LNCAP (cell line): ENCODE data around the gene RPL37A.

Experiments used
- TF ChIP-seq, protein P1 (sequence below): fragments of 450-650 bp; IDR thresholded peaks from 2 replicates; pipeline ENCODE4 v1.5.1; 2017; ENCODE audit warnings: mild to moderate bottlenecking

The RPL37A gene

DNA sequence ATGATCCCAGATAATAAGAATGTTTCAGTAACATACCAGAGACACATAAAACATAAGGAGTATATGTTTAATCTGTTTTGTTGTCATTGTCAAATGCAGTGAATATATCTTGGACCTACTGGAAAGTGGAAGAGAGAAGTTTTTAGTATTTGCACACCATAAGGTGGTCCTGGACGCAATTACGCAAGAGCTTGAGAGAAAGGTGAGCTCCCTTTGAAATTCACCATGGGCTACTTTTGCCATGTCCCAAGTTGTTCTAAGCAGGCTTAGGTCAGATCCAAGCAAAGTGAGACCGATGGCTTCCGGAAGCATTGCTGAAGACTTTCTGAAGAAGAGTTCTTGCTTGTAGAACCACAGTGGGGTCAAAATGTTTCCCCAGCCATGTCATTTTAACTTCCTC lies 30.8 kb upstream of the RPL37A start:
- TF ChIP-seq, protein P1, sequence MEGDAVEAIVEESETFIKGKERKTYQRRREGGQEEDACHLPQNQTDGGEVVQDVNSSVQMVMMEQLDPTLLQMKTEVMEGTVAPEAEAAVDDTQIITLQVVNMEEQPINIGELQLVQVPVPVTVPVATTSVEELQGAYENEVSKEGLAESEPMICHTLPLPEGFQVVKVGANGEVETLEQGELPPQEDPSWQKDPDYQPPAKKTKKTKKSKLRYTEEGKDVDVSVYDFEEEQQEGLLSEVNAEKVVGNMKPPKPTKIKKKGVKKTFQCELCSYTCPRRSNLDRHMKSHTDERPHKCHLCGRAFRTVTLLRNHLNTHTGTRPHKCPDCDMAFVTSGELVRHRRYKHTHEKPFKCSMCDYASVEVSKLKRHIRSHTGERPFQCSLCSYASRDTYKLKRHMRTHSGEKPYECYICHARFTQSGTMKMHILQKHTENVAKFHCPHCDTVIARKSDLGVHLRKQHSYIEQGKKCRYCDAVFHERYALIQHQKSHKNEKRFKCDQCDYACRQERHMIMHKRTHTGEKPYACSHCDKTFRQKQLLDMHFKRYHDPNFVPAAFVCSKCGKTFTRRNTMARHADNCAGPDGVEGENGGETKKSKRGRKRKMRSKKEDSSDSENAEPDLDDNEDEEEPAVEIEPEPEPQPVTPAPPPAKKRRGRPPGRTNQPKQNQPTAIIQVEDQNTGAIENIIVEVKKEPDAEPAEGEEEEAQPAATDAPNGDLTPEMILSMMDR = no peak

DNA sequence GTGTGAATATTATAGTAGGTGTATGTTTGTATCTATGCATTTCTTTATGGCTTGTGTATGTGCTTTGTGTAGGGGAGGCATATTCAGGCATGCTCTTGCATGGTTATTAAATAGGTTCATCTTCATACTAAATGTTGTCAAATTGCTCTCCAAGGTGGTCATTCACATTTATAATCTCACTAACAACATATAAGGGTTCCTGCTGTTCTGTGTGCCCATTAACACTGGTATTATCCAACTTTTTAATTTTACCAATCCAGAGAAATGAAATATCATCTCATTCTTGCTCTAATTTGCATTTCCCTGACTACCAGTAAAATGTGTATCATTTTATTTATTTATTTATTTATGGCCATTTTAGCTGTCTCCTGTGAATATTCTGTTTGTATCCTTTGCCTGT lies 29.0 kb upstream of the RPL37A start:
- TF ChIP-seq, protein P1 = no peak

DNA sequence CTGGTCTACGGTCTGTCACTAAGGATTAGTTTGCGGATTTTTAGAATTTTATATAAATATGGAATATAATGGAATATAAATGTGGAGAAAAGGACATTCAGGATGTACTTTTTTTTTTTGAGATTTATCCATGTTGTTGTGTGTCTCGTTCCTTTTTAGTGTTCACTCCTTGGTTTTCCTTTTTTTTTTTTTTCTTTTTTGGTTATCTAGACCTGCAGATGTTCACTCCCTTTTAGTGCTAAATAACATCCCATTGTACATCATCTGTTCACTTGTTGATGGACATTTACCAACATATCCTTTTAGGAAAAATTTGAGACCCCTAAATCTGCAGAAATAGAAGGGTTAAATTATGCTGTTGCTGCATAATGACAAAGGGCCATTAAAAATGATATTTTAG lies 25.5 kb upstream of the RPL37A start:
- TF ChIP-seq, protein P1 = no peak

DNA sequence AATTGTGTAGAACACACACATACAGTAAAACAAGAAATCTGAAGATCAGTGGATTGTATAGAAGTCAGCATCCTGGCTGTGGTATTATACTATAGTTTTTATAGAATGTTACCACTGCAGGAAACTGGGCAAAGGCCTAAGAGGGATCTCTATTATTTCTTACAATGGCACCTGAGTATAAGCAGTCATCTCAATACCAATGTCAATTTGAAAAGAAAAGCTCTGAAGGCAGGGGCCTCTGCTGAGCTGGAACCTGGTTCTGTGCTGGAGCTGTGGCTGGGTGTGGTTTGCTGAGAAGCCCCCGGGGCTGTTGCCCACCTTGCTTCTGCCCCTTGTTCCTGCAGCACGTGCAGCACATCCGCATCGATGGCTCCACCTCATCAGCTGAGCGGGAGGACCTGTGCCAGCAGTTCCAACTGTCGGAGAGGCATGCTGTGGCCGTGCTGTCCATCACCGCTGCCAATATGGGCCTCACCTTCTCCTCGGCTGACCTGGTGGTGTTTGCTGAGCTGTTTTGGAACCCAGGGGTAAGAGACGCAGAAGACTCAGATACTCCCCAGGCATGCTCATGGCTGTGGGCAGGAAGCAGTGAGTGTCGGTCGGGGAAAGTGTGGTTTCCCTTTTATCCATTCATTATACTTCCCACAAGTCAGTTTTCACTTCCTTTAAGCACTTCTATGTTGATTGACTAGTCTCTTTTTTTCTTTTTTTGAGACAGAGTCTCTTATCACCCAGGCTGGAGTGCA lies 23.5 kb upstream of the RPL37A start:
- TF ChIP-seq, protein P1 = no peak

DNA sequence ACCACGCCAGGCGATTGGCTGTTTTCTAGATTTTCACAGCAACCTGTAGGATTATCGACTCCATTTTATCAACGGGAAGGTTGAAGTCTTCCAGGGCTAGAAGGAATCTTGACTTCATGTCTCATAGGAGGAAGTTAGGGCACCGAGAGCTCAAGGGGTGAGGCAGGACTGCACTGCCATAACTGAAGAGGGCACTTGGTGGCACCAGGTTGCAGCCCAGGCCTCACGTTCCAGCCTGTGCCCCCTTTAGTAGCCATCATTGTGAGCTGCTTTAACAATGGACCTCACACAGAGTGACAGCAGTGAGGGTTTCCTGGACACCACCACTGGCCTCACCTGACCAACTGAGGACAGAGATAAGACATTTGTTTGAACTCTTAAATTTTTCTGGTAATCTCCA lies 22.9 kb upstream of the RPL37A start:
- TF ChIP-seq, protein P1 = no peak

DNA sequence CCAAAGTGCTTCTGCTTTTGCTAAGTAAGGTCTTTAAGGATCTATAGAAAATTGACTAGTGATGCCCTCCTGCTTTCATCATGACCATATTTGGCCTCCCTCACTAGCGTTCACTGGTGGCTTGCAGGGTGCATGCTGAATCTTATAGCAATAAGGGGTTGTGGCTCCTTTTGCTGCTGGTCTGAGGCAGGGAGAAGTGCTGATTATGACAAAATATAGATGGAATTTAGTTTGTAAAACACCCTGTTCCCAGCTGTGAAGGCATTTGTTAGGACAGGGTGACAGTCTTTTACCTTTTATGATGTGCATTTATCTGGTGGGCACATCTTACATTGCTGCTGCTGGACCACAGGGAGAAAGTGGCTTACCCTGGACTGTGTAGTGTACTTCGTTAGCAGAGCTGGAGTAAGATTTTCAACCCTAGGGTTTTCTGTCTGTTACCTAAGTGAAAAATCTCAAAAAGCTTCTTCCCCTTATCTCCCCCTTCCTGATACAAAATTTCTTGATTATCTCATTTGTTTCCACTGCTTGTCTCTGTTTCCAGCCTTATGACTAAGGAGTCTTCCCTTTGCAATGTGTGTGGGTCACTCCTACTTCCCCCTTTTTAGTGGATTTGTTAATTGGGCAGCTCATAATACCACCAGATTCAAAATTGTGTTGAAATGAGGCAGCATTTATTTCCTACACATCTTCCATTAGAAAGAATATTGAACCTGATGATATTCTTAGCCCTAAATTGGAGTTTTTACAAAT lies 21.2 kb upstream of the RPL37A start:
- TF ChIP-seq, protein P1 = no peak

DNA sequence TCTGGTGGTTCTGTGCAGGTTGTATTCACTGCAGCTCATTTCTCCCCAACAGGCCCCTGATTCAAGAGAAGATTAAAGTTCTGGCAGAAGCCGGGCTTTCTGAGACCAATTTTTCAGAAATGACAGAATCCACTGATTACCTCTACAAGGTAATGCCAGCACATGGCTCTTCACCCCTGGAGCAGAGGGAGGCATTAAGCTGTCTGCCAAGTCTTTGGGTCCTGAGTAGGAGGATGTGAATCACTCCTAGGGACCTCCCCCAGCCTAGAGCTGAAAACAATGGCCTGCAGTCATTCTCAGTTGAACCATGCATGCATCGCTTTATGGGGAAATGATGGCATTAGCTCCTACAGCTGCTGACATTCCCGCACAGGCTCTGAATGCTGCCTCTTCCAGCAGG lies 20.5 kb upstream of the RPL37A start:
- TF ChIP-seq, protein P1 = no peak
